AG04449 (cell line): ENCODE data around the gene RCAN2.

Experiments used
- CTCF ChIA-PET: fragments of 350-600 bp; formaldehyde crosslinking; extraction: SDS; loops from one replicate; lab custom pipeline; 2021; ENCODE audit warnings: antibody characterized with exemption; lab: Yijun Ruan, JAX
- POLR2A ChIA-PET: fragments of 400-600, 350-600 bp; formaldehyde crosslinking; extraction: SDS; loops from one replicate; lab custom pipeline; 2020; ENCODE audit warnings: antibody characterized with exemption, inconsistent platforms; lab: Yijun Ruan, JAX
- DNase-seq: peaks from one replicate; pipeline ENCODE4 v3.0.0-alpha.2; 2010; ENCODE audit warnings: low read depth, low spot score
- H3K4me3 ChIP-seq: 2 replicates; pipeline ENCODE4 v1.5.1; 2011; ENCODE audit warnings: low read depth, mild to moderate bottlenecking, control low read depth, low read length
- TF ChIP-seq, protein P1 (sequence below): IDR thresholded peaks from one replicate; pipeline ENCODE4 v1.5.1; 2011; ENCODE audit warnings: mild to moderate bottlenecking, moderate library complexity, low read length, control low read depth, inconsistent platforms; ENCODE audit not compliant: insufficient read depth; ENCODE audit errors: missing control alignments

Gene RCAN2

GRCh38 chr6:46356543-46356942, 134.7 kb downstream of the RCAN2 start:
- POLR2A ChIA-PET = no interaction called here

GRCh38 chr6:46353528-46353927, 137.7 kb downstream of the RCAN2 start:
- ChIA-PET CTCF (no interaction called here), POLR2A (no interaction called here)
- TF ChIP-seq, protein P1, sequence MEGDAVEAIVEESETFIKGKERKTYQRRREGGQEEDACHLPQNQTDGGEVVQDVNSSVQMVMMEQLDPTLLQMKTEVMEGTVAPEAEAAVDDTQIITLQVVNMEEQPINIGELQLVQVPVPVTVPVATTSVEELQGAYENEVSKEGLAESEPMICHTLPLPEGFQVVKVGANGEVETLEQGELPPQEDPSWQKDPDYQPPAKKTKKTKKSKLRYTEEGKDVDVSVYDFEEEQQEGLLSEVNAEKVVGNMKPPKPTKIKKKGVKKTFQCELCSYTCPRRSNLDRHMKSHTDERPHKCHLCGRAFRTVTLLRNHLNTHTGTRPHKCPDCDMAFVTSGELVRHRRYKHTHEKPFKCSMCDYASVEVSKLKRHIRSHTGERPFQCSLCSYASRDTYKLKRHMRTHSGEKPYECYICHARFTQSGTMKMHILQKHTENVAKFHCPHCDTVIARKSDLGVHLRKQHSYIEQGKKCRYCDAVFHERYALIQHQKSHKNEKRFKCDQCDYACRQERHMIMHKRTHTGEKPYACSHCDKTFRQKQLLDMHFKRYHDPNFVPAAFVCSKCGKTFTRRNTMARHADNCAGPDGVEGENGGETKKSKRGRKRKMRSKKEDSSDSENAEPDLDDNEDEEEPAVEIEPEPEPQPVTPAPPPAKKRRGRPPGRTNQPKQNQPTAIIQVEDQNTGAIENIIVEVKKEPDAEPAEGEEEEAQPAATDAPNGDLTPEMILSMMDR = no peak
- no peak for DNase-seq
- H3K4me3 ChIP-seq = no peak overlapping the region

More at GRCh38 chr6:46356543-46356942, 134.7 kb downstream of the RCAN2 start:
- no peak overlapping the region for H3K4me3 ChIP-seq
- CTCF ChIA-PET = no interaction called here
- DNase-seq = no peak
- TF ChIP-seq, protein P1 = no peak

DNA sequence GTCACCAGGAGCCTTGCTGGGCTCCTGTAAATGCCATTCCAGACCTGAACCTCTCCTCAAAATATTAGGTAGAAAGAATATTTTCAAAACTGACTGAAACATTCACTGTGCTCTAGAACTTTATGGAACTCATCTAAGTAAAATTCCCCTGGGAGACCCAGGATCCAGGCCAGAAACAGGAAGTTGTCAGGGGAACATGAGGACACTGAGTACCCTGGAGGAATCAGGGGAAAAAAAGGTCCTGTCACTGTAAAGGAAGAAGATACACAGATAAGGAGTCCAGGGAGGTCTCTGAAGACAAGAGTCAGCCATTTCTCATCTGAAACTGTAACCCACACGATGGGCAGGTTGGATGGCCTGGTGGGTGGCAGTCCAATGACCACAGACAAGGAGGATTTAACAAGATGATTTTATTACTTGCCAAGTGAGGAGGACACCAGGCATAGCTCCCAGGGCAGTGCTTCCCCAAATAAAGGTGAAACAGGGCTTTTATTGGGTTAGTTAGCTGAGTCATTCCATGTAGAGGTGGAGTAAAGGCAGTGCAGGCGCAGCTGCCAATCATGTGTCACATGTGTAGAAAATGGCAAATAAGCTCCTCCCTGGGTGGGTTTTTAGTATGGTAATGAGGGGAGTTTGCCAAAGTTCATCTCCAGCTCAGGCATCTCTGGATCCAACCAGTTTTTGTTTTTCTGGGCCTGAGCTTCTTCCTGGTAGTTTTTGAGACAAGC, 138.5 kb downstream of the RCAN2 start:
- CTCF ChIA-PET = no interaction called here

GRCh38 chr6:46350714-46351113, 140.5 kb downstream of the RCAN2 start:
- H3K4me3 ChIP-seq = no peak overlapping the region
- no peak for DNase-seq
- CTCF ChIA-PET = no interaction called here
- POLR2A ChIA-PET = no interaction called here
- TF ChIP-seq, protein P1 = no peak

More for the DNA sequence above, 138.5 kb downstream of the RCAN2 start:
- TF ChIP-seq, protein P1 = no peak
- POLR2A ChIA-PET = no interaction called here
- no peak for DNase-seq
- no peak overlapping the region for H3K4me3 ChIP-seq

DNA sequence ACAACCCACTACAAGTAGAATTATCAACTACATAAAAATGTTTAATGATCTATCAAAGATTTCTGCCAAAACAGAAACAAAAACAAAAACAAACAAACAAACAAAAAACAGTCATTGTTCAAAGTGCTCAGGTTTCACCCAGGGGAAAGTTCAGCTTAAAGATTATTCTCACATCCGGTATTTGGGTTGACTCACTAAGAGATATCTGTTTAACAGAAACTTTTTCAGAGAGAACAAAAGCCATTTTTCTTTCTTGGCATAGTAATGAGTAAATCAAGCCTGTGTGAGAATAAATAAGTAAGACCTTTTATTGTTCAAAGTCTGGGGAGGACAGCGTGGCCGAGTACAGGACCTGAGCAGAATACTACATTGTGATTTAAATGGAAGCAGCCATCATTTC, 143.6 kb downstream of the RCAN2 start:
- TF ChIP-seq, protein P1 = no peak
- ChIA-PET POLR2A (no interaction called here), CTCF (no interaction called here)
- no peak for DNase-seq
- H3K4me3 ChIP-seq = no peak overlapping the region

DNA sequence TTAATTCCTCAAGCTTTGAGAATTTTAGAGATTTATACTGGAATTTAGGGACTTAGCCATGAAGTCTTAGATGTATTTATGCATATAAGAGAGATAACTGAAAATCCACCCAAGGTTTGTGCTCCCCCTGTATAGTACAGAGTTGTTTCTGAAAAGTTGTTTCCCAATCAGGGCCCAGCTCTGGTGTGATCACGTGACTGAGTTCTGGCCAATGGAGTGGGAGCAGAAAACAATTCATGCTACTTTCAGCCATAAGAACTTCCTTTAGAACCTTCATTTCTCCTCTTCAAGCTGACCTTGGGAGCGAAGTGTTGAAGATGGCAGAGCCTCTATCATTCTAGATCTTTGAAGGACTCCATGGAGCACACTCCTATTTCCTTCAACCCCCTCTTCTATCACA, 151.0 kb downstream of the RCAN2 start:
- H3K4me3 ChIP-seq = no peak overlapping the region
- ChIA-PET CTCF (no interaction called here), POLR2A (no interaction called here)
- no peak for DNase-seq
- TF ChIP-seq, protein P1 = no peak
